Body of pancreas (tissue), 4 donors: ENCODE measurements around the gene MAP3K5. TPM values are rescaled to one million over a fixed set of nuclear protein-coding genes. Genes with fewer than 3 reads are reported as not detected.

Experiments used
- ATAC-seq: fragments of 150-250 bp; one replicate; pipeline ENCODE4 v1.9.1; 2016
- DNase-seq, 4 donors: peaks; one replicate each; pipeline ENCODE4 v3.0.0-alpha.2; 2019
- H3K27ac ChIP-seq, 4 donors: fragments of 200-600 bp; sonication (generic); 1 replicate in 3 of 4; 2 replicates in 1 of 4; pipeline versions ENCODE4 v1.5.1 to v1.6.1; 2016 to 2019; ENCODE audit warnings: mild to moderate bottlenecking in 1 of 4, mixed read lengths in 1 of 4, moderate library complexity in 1 of 4
- H3K27me3 ChIP-seq, 2 donors: fragments of 200-600 bp; sonication (generic); one replicate each; pipeline ENCODE4 v1.6.0; 2016; ENCODE audit warnings: mild to moderate bottlenecking in 1 of 2
- H3K36me3 ChIP-seq, 2 donors: fragments of 200-600 bp; sonication (generic); replicated peaks in 1 of 2; 2 replicates each; pipeline ENCODE4 v1.5.1; 2016; ENCODE audit warnings: low read depth in 2 of 2; ENCODE audit not compliant: insufficient read depth in 1 of 2
- H3K4me1 ChIP-seq: fragments of 200-600 bp; sonication (generic); one replicate; pipeline ENCODE4 v1.6.0; 2016
- H3K4me3 ChIP-seq, 2 donors: fragments of 200-600 bp; sonication (generic); 1 replicate in 1 of 2; 2 replicates in 1 of 2; pipeline ENCODE4 v1.5.1; 2016 to 2019
- H3K9me3 ChIP-seq, 3 donors: fragments of 200-600 bp; sonication (generic); 1 replicate in 2 of 3; 2 replicates in 1 of 3; pipeline ENCODE4 v1.5.1; 2016
- POLR2A ChIP-seq, 3 donors: fragments of 450-650 bp; IDR thresholded peaks; one replicate each; pipeline ENCODE4 v1.6.1; 2016; ENCODE audit warnings: antibody characterized with exemption in 3 of 3, mild to moderate bottlenecking in 2 of 3
- WGBS, 2 donors: methylation state at CpG; one replicate each; pipeline ENCODE4 v1.1.5; 2017; 5-methylcytosine and 5-hydroxymethylcytosine counted together
- intact Hi-C: fragments of 100-400 bp; cut with DNase I; formaldehyde crosslinking; loops from one replicate; pipeline ENCODE4 v1.15.1; 2023
- total RNA-seq, 2 donors: library from RNA; depleted of rRNA; stranded (reverse); fragments of >200 nt; gene quantifications; one replicate each; pipeline ENCODE4 v1.1.0, GENCODE V29; 2016
- TF ChIP-seq, protein P1 (sequence below), 7 experiments: fragments of 450-650 bp in 4 of 7; fragments of 200-600 bp in 3 of 7; sonication (generic) in 3 of 7; IDR thresholded peaks; one replicate each; pipeline ENCODE4 v1.5.1; 2016 to 2019; ENCODE audit warnings: antibody characterized with exemption in 7 of 7

The MAP3K5 gene
- total RNA-seq, 2 donors from 2014 or later = 33.7 to 36.9 TPM

DNA sequence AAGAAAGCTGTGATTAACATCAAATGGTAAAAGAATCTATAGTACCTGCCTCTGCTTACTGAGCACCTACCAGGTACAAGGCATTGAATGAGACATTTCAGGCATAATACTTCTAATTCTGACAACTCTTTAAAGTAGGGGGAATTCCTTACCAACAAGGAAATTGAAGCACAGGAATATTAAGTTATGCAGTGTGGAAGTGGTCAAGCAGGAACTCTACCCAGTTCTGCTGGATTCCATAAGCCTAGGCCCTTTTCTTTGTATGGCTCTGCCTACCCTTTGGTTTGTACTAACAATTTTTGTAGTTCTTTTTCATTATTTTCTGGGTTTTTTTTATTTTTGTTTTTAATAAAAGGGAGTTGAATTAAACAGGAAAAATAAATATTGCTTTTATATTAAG is 114.5 kb downstream of the MAP3K5 start:
- no peaks in the 10 kb centered on the region for H3K9me3 ChIP-seq
- intact Hi-C loops = no loop called here
- no peaks in the 10 kb centered on the region for H3K27me3 ChIP-seq
- H3K36me3 ChIP-seq = no peaks in the 10 kb centered on the region
- peak overlapping the region in 2 of 4 donors; percentile 0 to 14 for H3K27ac ChIP-seq
- peaks cover 18% of the 10 kb centered on the region for H3K4me1 ChIP-seq
- DNase-seq (peak in 1 of 4 donors; percentile 32), ATAC-seq (peak; percentile 60)
- TF ChIP-seq POLR2A (IDR thresholded peaks at IDR 0.05) = no peak
- TF ChIP-seq, protein P1, sequence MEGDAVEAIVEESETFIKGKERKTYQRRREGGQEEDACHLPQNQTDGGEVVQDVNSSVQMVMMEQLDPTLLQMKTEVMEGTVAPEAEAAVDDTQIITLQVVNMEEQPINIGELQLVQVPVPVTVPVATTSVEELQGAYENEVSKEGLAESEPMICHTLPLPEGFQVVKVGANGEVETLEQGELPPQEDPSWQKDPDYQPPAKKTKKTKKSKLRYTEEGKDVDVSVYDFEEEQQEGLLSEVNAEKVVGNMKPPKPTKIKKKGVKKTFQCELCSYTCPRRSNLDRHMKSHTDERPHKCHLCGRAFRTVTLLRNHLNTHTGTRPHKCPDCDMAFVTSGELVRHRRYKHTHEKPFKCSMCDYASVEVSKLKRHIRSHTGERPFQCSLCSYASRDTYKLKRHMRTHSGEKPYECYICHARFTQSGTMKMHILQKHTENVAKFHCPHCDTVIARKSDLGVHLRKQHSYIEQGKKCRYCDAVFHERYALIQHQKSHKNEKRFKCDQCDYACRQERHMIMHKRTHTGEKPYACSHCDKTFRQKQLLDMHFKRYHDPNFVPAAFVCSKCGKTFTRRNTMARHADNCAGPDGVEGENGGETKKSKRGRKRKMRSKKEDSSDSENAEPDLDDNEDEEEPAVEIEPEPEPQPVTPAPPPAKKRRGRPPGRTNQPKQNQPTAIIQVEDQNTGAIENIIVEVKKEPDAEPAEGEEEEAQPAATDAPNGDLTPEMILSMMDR (IDR thresholded peaks at IDR 0.05) = no peak
- H3K4me3 ChIP-seq = no peak overlapping the region

DNA sequence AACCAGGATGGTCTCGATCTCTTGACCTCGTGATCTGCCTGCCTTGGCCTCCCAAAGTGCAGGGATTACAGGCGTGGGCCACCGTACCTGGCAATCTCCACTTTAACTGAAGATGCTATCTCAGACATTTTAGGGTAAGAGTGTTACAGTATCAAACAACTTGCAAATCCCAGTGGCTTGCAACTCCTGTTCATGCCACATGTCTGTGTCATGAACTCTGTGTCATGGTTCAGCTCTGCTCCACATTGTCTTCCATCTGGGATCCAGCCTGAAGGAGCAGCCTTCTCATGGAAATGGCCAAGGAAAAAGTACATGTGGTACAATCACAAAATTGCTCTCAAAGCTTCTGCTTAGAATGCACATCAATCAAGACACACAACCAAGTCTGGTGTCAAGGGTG is 114.9 kb downstream of the MAP3K5 start:
- peak overlapping the region in 2 of 4 donors; percentile 0 to 14 for H3K27ac ChIP-seq
- TF ChIP-seq, protein P1 (IDR thresholded peaks at IDR 0.05) = no peak
- no peak for TF ChIP-seq POLR2A (IDR thresholded peaks at IDR 0.05)
- WGBS, 2 donors = 96 to 99% methylated on average over 4 of the region's 4 CpGs
- peaks cover 14% of the 10 kb centered on the region for H3K4me1 ChIP-seq
- intact Hi-C loops = no loop called here
- no peaks in the 10 kb centered on the region for H3K36me3 ChIP-seq
- ATAC-seq = no peak
- no peak for DNase-seq
- H3K4me3 ChIP-seq = no peak overlapping the region
- no peaks in the 10 kb centered on the region for H3K27me3 ChIP-seq
- no peaks in the 10 kb centered on the region for H3K9me3 ChIP-seq

DNA sequence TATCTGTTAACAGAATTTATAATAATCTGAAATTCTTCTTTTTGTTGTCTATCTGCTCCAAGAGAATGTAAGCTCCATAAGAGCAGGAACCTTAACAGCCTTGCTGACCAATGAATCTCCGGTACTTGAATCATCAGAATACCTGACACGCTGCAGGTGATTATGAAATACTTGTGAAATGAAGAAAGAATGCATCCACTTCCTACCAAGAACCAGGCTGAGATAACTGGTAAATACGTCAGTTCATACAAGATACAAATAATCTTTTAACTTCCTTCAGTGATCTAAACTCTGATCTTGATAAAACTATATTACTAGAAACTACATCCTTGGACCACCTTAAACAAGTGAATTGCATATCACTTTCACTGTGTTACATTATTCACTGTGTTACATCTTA is 116.2 kb downstream of the MAP3K5 start:
- H3K36me3 ChIP-seq = no peaks in the 10 kb centered on the region
- H3K4me1 ChIP-seq = peaks cover 6% of the 10 kb centered on the region
- 74 to 77% methylated on average over 3 of the region's 3 CpGs for WGBS, 2 donors
- no peaks in the 10 kb centered on the region for H3K27me3 ChIP-seq
- DNase-seq (no peak), ATAC-seq (peak; percentile 40)
- TF ChIP-seq, protein P1 (IDR thresholded peaks at IDR 0.05) = no peak
- TF ChIP-seq POLR2A (IDR thresholded peaks at IDR 0.05) = no peak
- no peaks in the 10 kb centered on the region for H3K9me3 ChIP-seq
- intact Hi-C loops = no loop called here
- H3K4me3 ChIP-seq = no peak overlapping the region
- no peak overlapping the region for H3K27ac ChIP-seq

DNA sequence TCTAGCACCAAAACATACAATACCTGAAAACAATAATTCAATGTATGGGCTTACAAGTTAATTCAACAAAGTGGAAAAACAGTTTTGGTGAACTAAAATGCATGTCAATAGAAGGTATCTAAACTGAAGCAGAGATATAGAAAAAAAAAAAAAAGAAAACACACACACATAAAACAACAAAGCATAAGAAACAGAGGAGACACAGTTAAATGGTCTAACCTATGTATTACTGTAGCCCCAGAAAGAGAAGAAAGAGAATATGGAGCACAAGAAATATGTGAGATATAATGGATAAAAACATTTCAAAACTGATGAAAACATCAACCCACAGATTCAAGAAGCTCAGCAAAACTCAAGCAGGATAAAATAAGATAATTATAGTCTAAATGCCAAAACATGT is 118.7 kb downstream of the MAP3K5 start:
- no peak overlapping the region for H3K4me3 ChIP-seq
- no peaks in the 10 kb centered on the region for H3K27me3 ChIP-seq
- DNase-seq (no peak), ATAC-seq (no peak)
- H3K36me3 ChIP-seq = no peaks in the 10 kb centered on the region
- no peaks in the 10 kb centered on the region for H3K9me3 ChIP-seq
- intact Hi-C loops = no loop called here
- TF ChIP-seq, protein P1 (IDR thresholded peaks at IDR 0.05) = no peak
- no peak for TF ChIP-seq POLR2A (IDR thresholded peaks at IDR 0.05)
- H3K27ac ChIP-seq = no peak overlapping the region
- peaks cover 23% of the 10 kb centered on the region for H3K4me1 ChIP-seq

DNA sequence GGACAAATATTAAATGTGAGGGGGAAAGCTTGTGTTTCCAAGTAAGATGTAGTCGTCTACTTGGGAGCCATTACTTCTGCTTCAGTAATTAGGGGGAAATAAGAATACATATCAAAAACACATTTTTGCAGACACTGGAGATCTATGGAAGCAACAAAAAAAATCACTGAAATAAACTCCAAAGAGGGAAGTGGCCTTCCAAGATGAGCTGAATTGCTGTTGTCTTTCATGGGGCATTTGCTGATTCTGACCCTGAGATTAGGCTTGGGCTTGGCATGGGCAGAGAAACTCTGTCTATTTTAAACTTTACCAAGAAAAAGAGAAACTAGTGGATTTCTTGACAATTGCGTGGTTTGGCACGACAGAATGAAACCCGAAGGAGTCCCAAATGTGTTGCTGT is 120.1 kb downstream of the MAP3K5 start:
- Histone ChIP-seq H3K4me3 (no peak overlapping the region), H3K27ac (no peak overlapping the region), H3K4me1 (peaks cover 18% of the 10 kb centered on the region), H3K27me3 (no peaks in the 10 kb centered on the region), H3K36me3 (no peaks in the 10 kb centered on the region), H3K9me3 (no peaks in the 10 kb centered on the region)
- no peak for DNase-seq
- ATAC-seq = no peak
- intact Hi-C loops = no loop called here
- TF ChIP-seq, protein P1 (IDR thresholded peaks at IDR 0.05) = no peak
- no peak for TF ChIP-seq POLR2A (IDR thresholded peaks at IDR 0.05)
- WGBS, 2 donors = 91 to 92% methylated on average over 4 of the region's 4 CpGs
